NCI-H82 treated with DMSO at 0.1 percent for 48 hours (cell line): ENCODE data around the gene DERL3.

ENCODE experiments used
- DNase-seq: peaks from one replicate; lab custom pipeline; 2025; ENCODE audit not compliant: unreplicated experiment; lab: John Stamatoyannopoulos, UW

Gene DERL3

GRCh38 chr22:23847991-23848864, 9.4 kb upstream of the DERL3 start:
- no peak for DNase-seq

- DNase-seq: no peak
Measured at GRCh38 chr22:23847310-23847920, 8.6 kb upstream of the DERL3 start.

- DNase-seq: no peak
Measured at GRCh38 chr22:23846081-23846469, 7.3 kb upstream of the DERL3 start.

DNA sequence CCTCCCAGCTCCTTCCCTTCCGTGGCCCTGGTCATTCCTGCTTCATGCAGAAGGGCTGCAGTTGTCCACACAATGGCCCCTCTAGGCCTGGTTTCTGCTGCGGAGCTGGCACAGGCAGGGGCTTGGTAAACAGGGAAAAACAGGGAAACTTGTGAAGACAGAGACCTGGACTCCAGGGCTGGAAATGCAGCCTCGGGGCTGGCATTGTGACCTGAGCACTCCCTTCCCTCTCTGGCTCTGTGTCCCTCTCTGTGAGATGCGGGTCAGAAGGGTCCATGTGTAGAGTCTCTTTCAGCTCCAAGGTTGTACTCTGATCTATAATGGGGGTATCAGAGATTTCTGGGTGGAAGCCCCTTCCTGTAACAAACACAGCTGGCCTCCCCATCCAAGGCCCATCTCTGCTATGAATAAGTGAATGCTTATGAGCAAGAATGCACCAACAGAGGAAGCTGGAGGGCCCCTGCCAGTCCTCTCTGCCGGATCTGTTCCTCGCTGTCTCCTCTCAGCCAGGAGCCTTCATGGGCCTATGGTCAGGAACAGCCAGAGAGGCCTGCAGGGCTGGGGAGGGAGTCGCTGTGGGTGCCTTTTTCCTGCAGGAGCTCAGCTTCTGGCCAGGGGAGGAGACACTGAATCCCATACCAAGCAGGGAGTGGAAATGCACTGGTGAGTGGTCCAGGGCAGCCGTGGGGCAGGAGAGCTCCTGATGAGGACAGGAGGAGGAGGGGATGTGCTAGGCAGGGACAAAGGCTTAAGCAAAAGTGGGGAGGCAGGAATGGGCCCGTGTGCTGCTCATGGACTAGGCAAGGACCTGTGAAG, 6.7 kb upstream of the DERL3 start:
- no peak for DNase-seq

- DNase-seq: no peak
Measured at GRCh38 chr22:23844739-23845202, 6.0 kb upstream of the DERL3 start.

GRCh38 chr22:23842599-23842998, 3.8 kb upstream of the DERL3 start:
- no peak for DNase-seq

GRCh38 chr22:23841736-23842445, 3.1 kb upstream of the DERL3 start:
- no peak for DNase-seq

GRCh38 chr22:23841292-23841691, 2.5 kb upstream of the DERL3 start:
- no peak for DNase-seq

- no peak for DNase-seq
Measured at GRCh38 chr22:23840026-23840425, 1.2 kb upstream of the DERL3 start.

DNA sequence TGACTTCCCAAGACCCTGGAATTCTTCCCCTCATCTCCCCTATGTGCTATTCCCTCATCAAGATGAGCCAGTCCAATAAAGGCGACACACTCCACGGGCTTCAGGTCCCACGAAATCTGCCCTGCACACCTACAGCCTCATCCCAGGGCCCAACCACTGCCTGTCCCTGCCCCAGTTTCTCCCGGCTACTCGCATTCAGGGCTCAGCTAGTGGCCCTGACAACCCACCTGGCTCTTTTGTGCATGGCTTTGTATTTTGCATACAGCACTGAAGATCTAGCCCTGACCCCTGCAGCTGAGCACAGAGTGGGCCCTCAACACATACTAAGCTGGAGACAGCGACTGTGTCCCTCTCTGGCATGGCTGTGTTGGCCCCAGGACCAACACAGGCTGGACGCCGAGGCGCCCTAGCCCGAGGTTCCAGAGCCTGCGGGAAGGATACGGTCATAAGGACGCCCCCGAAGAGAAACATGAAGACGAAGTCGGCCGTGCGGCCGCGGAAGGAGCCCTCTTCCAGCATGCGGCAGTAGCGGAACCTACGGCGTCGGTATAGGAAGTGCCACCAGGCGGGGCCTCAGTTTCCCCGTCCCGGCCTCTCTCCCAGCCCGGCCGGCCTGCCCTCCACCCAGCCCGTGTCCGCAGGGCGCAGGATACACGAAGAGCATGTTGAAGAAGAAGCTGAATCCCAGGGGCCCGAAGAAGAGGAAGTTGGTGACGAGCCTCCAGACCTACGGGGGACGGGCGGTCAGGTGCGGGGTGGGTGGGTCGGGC, 710 bp downstream of the DERL3 start:
- no peak for DNase-seq

GRCh38 chr22:23837496-23837859, 1.3 kb downstream of the DERL3 start:
- no peak for DNase-seq

DNA sequence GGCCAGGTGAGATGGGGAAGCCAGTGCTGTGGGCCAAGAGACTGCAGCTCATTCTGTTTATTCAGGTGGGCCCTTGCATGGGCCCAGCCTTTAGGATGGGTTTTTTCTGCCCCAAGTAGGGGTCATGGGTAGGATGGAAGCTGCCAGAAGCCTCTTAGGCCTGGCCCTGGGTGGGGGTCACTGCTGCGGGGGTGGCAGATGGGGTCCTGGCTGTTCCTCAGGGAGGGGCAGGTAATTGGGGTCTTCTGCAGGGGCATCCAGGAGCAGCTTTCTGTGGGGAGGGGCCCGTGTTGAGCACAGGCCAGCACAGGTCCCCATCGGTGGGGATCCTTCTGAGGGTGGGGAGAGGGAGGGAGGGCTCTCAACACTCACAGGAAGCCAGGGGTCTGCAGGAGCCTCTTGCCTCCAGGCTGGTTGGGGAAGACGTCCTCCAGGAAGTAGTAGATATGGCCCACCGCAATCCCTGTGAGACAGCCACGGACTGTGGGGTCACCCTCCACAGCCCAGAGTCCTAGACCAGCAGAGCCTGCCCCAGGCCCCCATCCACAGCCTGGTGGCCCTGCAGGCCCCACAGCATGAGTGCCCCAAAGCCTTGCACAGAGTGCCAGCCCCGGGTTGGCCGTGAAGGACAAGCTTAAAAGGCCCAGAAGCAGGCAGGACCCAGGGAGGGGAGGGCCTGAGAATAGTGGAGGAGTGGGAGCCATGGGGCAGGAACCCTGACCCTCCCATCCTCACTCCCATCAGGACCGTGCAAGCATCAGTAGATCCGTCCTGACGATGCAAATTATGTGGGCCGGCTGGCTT, 1.9 kb downstream of the DERL3 start:
- no peak for DNase-seq

- DNase-seq: no peak
Measured at GRCh38 chr22:23836281-23836680, 2.5 kb downstream of the DERL3 start.

DNA sequence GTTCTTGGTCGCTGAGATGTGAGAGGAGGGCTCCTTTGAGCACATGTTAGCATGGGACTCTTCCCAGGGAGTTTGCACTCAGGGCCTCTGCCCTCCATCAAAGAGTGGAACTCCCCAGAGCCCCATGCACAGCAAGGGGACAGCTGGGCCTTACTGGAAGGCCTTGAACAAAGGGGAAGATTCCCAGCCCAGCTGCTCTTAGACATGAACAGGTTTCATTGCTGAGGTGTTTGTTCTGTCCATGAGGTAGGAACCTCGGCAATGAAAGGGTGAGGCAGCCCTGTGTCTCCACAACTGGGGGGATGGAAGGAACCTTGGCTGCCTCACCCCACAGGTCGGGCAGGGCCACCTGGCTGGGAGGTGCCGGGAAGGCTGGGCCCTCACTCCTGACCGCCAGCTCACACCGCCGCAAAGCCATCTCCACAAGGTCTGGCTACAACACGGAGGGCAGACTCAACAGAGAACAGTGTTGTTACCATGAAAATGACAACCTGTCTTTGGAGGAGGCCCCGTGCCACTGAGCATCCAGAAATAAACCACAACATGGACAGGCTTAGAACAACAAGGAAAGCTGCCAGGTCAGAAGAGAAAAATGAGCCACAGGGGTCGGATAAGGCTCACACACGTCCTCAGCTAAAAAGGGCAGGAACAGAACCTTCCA, 3.2 kb downstream of the DERL3 start:
- DNase-seq: no peak

DNA sequence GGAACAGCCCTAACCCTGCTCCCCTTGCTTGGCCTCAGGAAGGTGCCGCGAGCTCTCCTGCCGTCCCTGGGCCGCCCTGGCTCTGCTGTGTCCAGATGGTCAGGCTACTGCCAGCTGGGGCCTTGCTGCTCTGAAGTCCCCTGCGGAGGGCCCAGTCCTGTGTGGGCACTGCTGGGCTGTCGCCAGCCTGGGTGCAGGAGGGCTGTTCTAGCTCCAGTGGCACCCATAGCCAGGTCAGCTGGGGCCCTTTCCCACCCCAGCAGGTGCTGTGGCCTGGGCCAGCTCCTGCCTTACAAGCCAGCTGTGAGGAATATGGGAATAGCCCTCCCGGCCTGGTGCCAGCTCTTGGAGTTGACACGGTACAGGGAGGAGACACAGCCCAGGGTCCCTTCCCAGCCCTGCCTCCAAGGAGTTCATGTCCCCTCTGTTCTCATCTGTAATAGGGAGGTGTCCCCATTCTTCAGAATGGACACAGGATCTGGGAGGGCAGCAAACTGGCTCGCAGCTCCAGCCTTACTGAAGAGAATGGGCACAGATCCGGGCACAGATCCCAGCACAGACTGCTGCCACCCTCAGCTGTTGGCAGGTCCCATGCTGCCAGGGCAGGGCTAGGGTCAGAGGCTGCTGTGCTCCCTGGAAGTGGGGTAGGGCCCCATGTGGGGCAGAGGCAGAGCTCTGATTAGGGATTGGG, 3.9 kb downstream of the DERL3 start:
- no peak for DNase-seq

GRCh38 chr22:23834406-23834792, 4.4 kb downstream of the DERL3 start:
- no peak for DNase-seq

GRCh38 chr22:23833911-23834317, 4.9 kb downstream of the DERL3 start:
- DNase-seq: no peak

DNA sequence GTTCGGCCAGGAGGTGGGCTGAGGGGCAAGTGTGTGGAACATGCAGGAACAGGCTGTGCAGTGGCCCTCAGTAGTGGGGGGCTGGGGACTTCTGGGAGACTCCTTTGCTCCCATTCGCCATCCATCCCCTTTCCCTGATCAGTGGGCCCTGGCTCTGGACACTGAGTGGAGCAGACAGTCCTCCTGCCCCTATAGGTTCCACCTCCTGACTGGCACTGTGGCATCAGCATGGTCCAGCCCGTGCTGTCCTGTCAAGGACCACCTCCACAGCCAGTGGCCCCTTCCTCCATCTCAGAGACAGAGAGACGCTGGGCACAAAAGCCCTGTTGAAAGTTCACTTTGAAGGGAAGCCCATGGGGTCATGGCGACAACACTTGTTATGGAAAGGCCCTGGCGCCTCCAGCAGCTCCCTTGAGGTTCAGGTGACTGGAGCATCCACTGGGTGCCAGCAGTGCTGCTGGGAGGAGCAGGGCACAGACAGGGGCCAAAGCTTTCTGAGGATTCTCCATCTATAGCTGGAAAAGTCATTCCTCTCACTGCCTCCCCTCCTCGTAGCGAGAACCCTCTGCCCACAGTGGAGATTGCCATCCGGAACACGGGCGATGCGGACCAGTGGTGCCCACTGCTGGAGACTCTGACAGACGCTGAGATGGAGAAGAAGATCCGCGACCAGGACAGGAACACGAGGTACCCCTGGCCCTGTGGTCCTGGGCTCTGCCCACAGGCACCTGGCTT, 5.6 kb downstream of the DERL3 start:
- DNase-seq: no peak
